ENCODE measurements around the gene TGFB2. TPM values are rescaled to one million over a fixed set of nuclear protein-coding genes. Genes with fewer than 3 reads are reported as not detected.

TGFB2 gene
- total RNA-seq, 4 donors from 2014 or later: 0.38 to 6.8 (median 2.4) TPM

DNA sequence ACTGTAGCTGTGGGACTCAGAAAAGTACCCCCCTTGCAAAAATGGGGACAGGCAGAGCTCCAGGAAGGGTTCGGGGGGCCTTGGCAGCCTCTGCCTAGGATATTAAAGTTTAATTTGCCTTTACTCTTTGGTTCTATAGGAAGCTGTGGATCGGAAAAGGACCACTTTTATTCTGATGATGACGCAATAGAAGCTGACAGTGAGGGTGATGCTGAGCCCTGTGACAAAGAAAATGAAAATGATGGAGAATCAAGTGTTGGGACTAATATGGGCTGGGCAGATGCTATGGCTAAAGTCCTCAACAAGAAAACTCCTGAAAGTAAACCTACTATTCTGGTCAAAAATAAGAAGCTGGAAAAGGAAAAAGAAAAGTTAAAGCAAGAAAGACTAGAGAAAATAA, 43.0 kb upstream of the TGFB2 start:
- no peak for TF ChIP-seq CTCF (IDR thresholded peaks at IDR 0.05; ENCODE audit: low read depth)

- TF ChIP-seq CTCF (IDR thresholded peaks at IDR 0.05; ENCODE audit: low read depth): no peak
Observed at GRCh38 chr1:218303176-218303879, 41.8 kb upstream of the TGFB2 start.

GRCh38 chr1:218304281-218305039, 40.7 kb upstream of the TGFB2 start:
- TF ChIP-seq CTCF (IDR thresholded peaks at IDR 0.05; ENCODE audit: low read depth): no peak

DNA sequence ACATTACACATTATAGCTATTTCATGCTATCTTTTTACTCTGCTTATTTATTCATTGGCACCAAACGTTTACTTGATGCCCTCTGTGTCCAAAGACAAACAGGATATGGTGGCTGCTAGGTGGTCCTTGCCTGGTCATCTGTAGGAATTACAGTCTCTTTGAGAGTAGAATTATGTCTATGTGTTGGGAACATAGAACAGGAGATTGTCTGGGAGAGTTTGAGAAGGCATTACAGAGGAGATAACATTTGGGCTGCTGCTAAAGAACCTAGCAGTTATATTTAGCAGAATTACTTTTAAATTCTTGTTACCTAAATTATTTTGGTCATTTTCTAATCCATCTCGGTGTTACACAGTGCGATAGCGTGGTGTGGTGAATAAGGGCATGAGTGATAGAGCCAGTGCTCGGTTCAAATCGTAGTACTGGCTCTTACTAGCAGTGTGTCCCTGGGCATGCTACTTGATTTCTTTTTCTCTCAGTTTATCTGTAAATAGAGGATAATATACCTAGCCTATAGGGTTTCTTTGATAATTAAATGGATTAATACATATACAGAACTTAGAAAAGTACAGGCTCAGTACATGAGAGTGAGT, 39.6 kb upstream of the TGFB2 start:
- TF ChIP-seq CTCF (IDR thresholded peaks at IDR 0.05; ENCODE audit: low read depth): no peak

- TF ChIP-seq CTCF (IDR thresholded peaks at IDR 0.05; ENCODE audit: low read depth): no peak
Observed at GRCh38 chr1:218312509-218312908, 32.6 kb upstream of the TGFB2 start.

GRCh38 chr1:218314316-218314715, 30.8 kb upstream of the TGFB2 start:
- TF ChIP-seq CTCF (IDR thresholded peaks at IDR 0.05; ENCODE audit: low read depth): no peak

- TF ChIP-seq CTCF (IDR thresholded peaks at IDR 0.05; ENCODE audit: low read depth): no peak
Observed at GRCh38 chr1:218315638-218316037, 29.5 kb upstream of the TGFB2 start.

All from subcutaneous adipose tissue (tissue), 4 donors.